WTC11 (cell line): ENCODE results near the gene ASF1A. TPM values are rescaled to one million over a fixed set of nuclear protein-coding genes. Genes with fewer than 3 reads are reported as not detected.

Experiments
- ATAC-seq: fragments of 200-7000 bp; cut with Tn5 transposase; 2 replicates; pipeline ENCODE4 v1.10.0; 2021; ENCODE audit warnings: mild to moderate bottlenecking, moderate library complexity
- CTCF ChIA-PET: fragments of 300-600 bp; sonication (Branson Sonifier 250); formaldehyde crosslinking; loops from one replicate; lab custom pipeline; 2021; ENCODE audit warnings: antibody characterized with exemption; lab: Charles Lee
- POLR2A ChIA-PET: fragments of 350-600 bp; sonication (Branson Sonifier 250); formaldehyde crosslinking; loops from one replicate; lab custom pipeline; 2021; ENCODE audit warnings: antibody characterized with exemption; lab: Charles Lee
- DNase-seq: peaks from one replicate; pipeline ENCODE4 v3.0.0; 2021; ENCODE audit warnings: low spot score
- H3K27ac Mint-ChIP-seq: 2 replicates; pipeline ENCODE4 v1.8.0; 2021; ENCODE audit warnings: mixed read lengths
- H3K27me3 Mint-ChIP-seq: 2 replicates; pipeline ENCODE4 v1.8.0; 2021; ENCODE audit warnings: low read depth, mild to moderate bottlenecking, moderate library complexity, mixed read lengths
- H3K36me3 Mint-ChIP-seq: 2 replicates; pipeline ENCODE4 v1.8.0; 2021; ENCODE audit warnings: mixed read lengths
- H3K4me1 Mint-ChIP-seq: 2 replicates; pipeline ENCODE4 v1.8.0; 2022; ENCODE audit warnings: mixed read lengths
- H3K4me3 Mint-ChIP-seq: 2 replicates; pipeline ENCODE4 v1.8.0; 2021; ENCODE audit warnings: mild to moderate bottlenecking, moderate library complexity, mixed read lengths
- H3K9me3 Mint-ChIP-seq: 2 replicates; pipeline ENCODE4 v1.8.0; 2021; ENCODE audit warnings: mixed read lengths
- FOXP4 ChIP-seq: sonication (generic); formaldehyde crosslinking; IDR thresholded peaks from 2 replicates; pipeline ENCODE4 v1.8.0; 2022; ENCODE audit warnings: mild to moderate bottlenecking, missing genetic modification reagents
- HMGA2 ChIP-seq: fragments of 250-450 bp; sonication (Bioruptor Pico); IDR thresholded peaks from 2 replicates; pipeline ENCODE4 v1.4.0; 2021; ENCODE audit warnings: mild to moderate bottlenecking, moderate library complexity
- JUN ChIP-seq: sonication (generic); formaldehyde crosslinking; IDR thresholded peaks from 2 replicates; pipeline ENCODE4 v1.8.0; 2023; ENCODE audit warnings: mild to moderate bottlenecking, missing genetic modification reagents
- KAT7 ChIP-seq: sonication (generic); formaldehyde crosslinking; IDR thresholded peaks from 2 replicates; pipeline ENCODE4 v1.8.1; 2023; ENCODE audit warnings: missing genetic modification reagents, mild to moderate bottlenecking, borderline replicate concordance
- NFATC4 ChIP-seq: fragments of 250-450 bp; sonication (Bioruptor Pico); IDR thresholded peaks from 2 replicates; pipeline ENCODE4 v1.9.0; 2021; ENCODE audit warnings: mild to moderate bottlenecking
- NR1H2 ChIP-seq: sonication (generic); formaldehyde crosslinking; IDR thresholded peaks from 2 replicates; pipeline ENCODE4 v1.9.0; 2021; ENCODE audit warnings: mild to moderate bottlenecking, moderate library complexity, missing genetic modification reagents
- PRDM15 ChIP-seq: sonication (generic); formaldehyde crosslinking; IDR thresholded peaks from 2 replicates; pipeline ENCODE4 v1.8.0; 2022; ENCODE audit warnings: missing genetic modification reagents
- PREB ChIP-seq: sonication (generic); formaldehyde crosslinking; IDR thresholded peaks from 2 replicates; pipeline ENCODE4 v1.8.1; 2022; ENCODE audit warnings: mild to moderate bottlenecking, missing genetic modification reagents, moderate library complexity, borderline replicate concordance
- RELA ChIP-seq: sonication (generic); formaldehyde crosslinking; IDR thresholded peaks from 2 replicates; pipeline ENCODE4 v1.8.1; 2022; ENCODE audit warnings: missing genetic modification reagents, mild to moderate bottlenecking, borderline replicate concordance
- SMAD3 ChIP-seq: sonication (generic); formaldehyde crosslinking; IDR thresholded peaks from 2 replicates; pipeline ENCODE4 v1.8.0; 2022; ENCODE audit warnings: missing genetic modification reagents, mild to moderate bottlenecking, borderline replicate concordance
- SMAD4 ChIP-seq: sonication (generic); formaldehyde crosslinking; IDR thresholded peaks from 2 replicates; pipeline ENCODE4 v1.8.0; 2022; ENCODE audit warnings: mild to moderate bottlenecking, missing genetic modification reagents
- SOX15 ChIP-seq: fragments of 250-450 bp; sonication (Bioruptor Pico); IDR thresholded peaks from 2 replicates; pipeline ENCODE4 v1.9.0; 2021; ENCODE audit warnings: mild to moderate bottlenecking
- TEAD4 ChIP-seq: sonication (generic); formaldehyde crosslinking; IDR thresholded peaks from 2 replicates; pipeline ENCODE4 v1.8.0; 2022; ENCODE audit warnings: mild to moderate bottlenecking, missing genetic modification reagents
- ZNF425 ChIP-seq: fragments of 250-450 bp; sonication (Bioruptor Pico); conservative IDR thresholded peaks from 2 replicates; pipeline ENCODE4 v1.9.0; 2021; ENCODE audit warnings: mild to moderate bottlenecking
- ZSCAN18 ChIP-seq: fragments of 250-450 bp; sonication (Bioruptor Pico); IDR thresholded peaks from 2 replicates; pipeline ENCODE4 v2.1.2; 2022; ENCODE audit warnings: mild to moderate bottlenecking, moderate library complexity
- total RNA-seq: library from RNA; stranded (reverse); gene quantifications from 3 replicates; pipeline ENCODE4 v1.2.3, GENCODE V29; 2021

The ASF1A gene
- total RNA-seq, 1 experiment from 2014 or later: 36.7 TPM

- no peak for TF ChIP-seq PREB (CRISPR knock-in tag)
These were observed 2.8 kb upstream of the ASF1A start (continued) for GRCh38 chr6:118890997-118891790.

- POLR2A ChIA-PET: interaction anchor here (3.2 kb wide), 1 partner anchor 10 kb away, joined by 20 read pairs; no protein-coding TSS in a partner anchor
- Mint-ChIP-seq H3K4me1 (peaks cover 33% of the 10 kb centered on the region), H3K9me3 (no peaks in the 10 kb centered on the region), H3K4me3 (peak overlapping the region; percentile 88), H3K27ac (no peak overlapping the region), H3K27me3 (no peaks in the 10 kb centered on the region), H3K36me3 (peaks cover 3% of the 10 kb centered on the region; the same call in 1 of the 2 replicates)
- CTCF ChIA-PET: interaction anchor here (1.5 to 1.6 kb wide), 2 partner anchors 10 to 92 kb away, joined by 6 to 7 read pairs; no protein-coding TSS in a partner anchor
- ATAC-seq: no peak
- DNase-seq: no peak
- no peak for TF ChIP-seq HMGA2 (CRISPR knock-in tag)
These were observed 1.5 kb upstream of the ASF1A start for GRCh38 chr6:118892355-118892991.

- ChIA-PET POLR2A (interaction anchor here (1.0 to 3.2 kb wide), 2 partner anchors 11 kb away, joined by 4 to 20 read pairs; no protein-coding TSS in a partner anchor), CTCF (interaction anchor here (0.6 to 2.7 kb wide), 4 partner anchors 11 to 217 kb away, joined by 3 to 12 read pairs (median 6); no protein-coding TSS in a partner anchor)
- peak; percentile 15 for ATAC-seq
- Mint-ChIP-seq H3K36me3 (peaks cover 6% of the 10 kb centered on the region; the same call in 1 of the 2 replicates), H3K9me3 (no peaks in the 10 kb centered on the region), H3K4me3 (peak overlapping the region; percentile 88), H3K4me1 (peaks cover 39% of the 10 kb centered on the region), H3K27ac (peak overlapping the region; percentile 96), H3K27me3 (no peaks in the 10 kb centered on the region)
- DNase-seq: no peak
- TF ChIP-seq NFATC4 (CRISPR knock-in tag) (no peak), ZNF425 (CRISPR knock-in tag) (no peak), ZSCAN18 (CRISPR knock-in tag) (no peak), NR1H2 (CRISPR knock-in tag) (no peak), SMAD3 (CRISPR knock-in tag) (no peak), FOXP4 (CRISPR knock-in tag) (no peak), KAT7 (CRISPR knock-in tag) (no peak), RELA (CRISPR knock-in tag) (no peak), SOX15 (CRISPR knock-in tag) (no peak), TEAD4 (no peak), JUN (CRISPR knock-in tag) (no peak), PRDM15 (CRISPR knock-in tag) (no peak), SMAD4 (CRISPR knock-in tag) (no peak)
These were observed 717 bp upstream of the ASF1A start for GRCh38 chr6:118893064-118893806.
